Body of pancreas (tissue), 4 donors: ENCODE results near the gene CAMK1D.

Experiments
- CTCF ChIP-seq, 7 experiments: fragments of 450-650 bp in 4 of 7; fragments of 200-600 bp in 3 of 7; sonication (generic) in 3 of 7; IDR thresholded peaks; one replicate each; pipeline ENCODE4 v1.5.1; 2016 to 2019; ENCODE audit warnings: antibody characterized with exemption in 7 of 7
- POLR2A ChIP-seq, 3 donors: fragments of 450-650 bp; IDR thresholded peaks; one replicate each; pipeline ENCODE4 v1.6.1; 2016; ENCODE audit warnings: antibody characterized with exemption in 3 of 3, mild to moderate bottlenecking in 2 of 3

- TF ChIP-seq CTCF (IDR thresholded peaks at IDR 0.05) (no peak), POLR2A (IDR thresholded peaks at IDR 0.05) (no peak)
Measured at GRCh38 chr10:12427276-12427675, 77.9 kb downstream of the CAMK1D start.
